IPS-20b (cell line): ENCODE results near the gene FIBP.
A peak's percentile ranks its signal among the peaks of the same experiment; 100 is the strongest.

ENCODE experiments used
- H3K27ac ChIP-seq: one replicate; pipeline ENCODE4 v1.5.1; 2013; ENCODE audit warnings: low read length
- H3K27me3 ChIP-seq: 2 replicates; pipeline ENCODE4 v1.6.1; 2013; ENCODE audit warnings: mild to moderate bottlenecking, low read length, inconsistent platforms; ENCODE audit not compliant: insufficient read depth
- H3K36me3 ChIP-seq: 2 replicates; pipeline ENCODE4 v1.6.1; 2013; ENCODE audit warnings: low read depth, mild to moderate bottlenecking, inconsistent platforms, low read length, moderate library complexity; ENCODE audit not compliant: insufficient read depth
- H3K4me1 ChIP-seq: 2 replicates; pipeline ENCODE4 v1.6.1; 2013; ENCODE audit warnings: mild to moderate bottlenecking, control low read depth, inconsistent platforms, low read length, moderate library complexity; ENCODE audit not compliant: insufficient read depth
- H3K4me3 ChIP-seq: 2 replicates; pipeline ENCODE4 v1.5.1; 2013; ENCODE audit warnings: mild to moderate bottlenecking, low read length, inconsistent platforms
- H3K9ac ChIP-seq: 2 replicates; pipeline ENCODE4 v1.6.1; 2013; ENCODE audit warnings: low read depth, mild to moderate bottlenecking, inconsistent platforms, low read length, moderate library complexity
- H3K9me3 ChIP-seq: 2 replicates; pipeline ENCODE4 v1.6.1; 2013; ENCODE audit warnings: mild to moderate bottlenecking, low read depth, low read length, inconsistent platforms; ENCODE audit not compliant: insufficient read depth

The FIBP gene

DNA sequence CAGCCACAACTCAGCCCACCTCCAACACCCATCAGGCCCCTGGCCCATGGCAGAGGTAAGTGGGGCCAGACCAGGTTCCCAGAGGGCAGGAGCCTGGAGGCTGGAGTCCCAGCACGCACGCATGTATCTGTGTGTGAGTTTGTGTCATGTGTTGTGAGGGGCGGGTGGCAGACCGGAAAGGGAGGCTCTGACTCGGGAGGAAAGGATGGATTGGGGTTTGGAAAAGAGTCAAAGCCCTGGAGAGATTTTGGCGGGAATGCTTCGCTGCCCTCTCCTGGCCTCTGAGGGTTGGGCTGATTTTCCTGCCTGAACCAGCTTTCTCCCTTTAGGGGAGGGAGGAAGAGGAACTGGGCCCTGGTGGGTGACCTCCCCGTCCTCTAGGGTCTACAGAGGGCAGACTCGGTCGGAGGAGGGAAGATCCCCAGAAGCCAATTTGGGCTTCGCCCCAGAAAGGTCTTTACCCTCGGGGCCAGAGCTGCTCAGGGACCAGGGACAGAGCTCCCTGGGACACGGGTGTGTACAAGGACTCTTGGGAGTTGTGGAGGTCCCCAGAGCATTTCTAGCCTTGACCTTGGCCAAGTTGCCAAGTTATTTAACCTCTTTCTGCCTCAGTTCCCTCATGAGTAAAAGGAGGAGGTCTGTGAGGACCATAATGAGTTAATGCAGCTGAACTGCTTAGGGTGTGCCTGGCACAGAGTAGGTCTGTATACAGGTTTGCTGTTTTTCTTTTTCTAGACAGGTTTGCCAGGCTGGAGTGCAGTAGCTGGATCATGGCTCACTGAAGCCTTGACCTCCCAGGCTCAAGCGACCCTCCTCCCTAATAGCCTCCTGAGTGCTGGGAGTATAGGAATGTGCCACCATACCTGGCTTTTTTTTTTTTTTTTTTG is 23.7 kb upstream of the FIBP start:
- Histone ChIP-seq H3K36me3 (no peaks in the 10 kb centered on the region), H3K4me1 (peaks cover 9% of the 10 kb centered on the region; the same call in 1 of the 2 replicates), H3K9ac (peak overlapping the region; percentile 38; the same call in 1 of the 2 replicates), H3K4me3 (no peak overlapping the region), H3K27me3 (peaks cover 20% of the 10 kb centered on the region), H3K9me3 (no peaks in the 10 kb centered on the region), H3K27ac (no peak overlapping the region)

DNA sequence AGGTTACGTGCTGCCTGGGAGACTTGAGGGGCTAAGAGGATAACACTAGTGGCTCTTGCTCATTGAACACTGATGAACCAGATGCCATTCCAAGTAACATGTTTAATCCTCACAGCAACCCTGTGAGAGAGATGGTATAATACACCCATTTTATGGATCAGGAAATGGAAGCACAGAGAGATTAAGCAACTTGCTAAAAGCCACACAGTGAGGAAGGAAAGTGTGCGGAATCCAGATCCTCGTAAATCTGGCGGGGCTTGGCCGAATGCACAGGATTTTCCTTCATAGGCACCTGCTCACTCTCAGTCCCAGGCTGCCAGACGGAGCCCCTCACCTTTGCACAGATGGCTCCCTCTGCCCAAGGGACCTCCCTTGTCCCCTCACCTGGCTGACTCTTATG is 19.6 kb upstream of the FIBP start:
- no peak overlapping the region for H3K4me3 ChIP-seq
- no peaks in the 10 kb centered on the region for H3K9me3 ChIP-seq
- no peaks in the 10 kb centered on the region for H3K36me3 ChIP-seq
- H3K27ac ChIP-seq, result no peak overlapping the region
- peaks cover 38% of the 10 kb centered on the region for H3K27me3 ChIP-seq
- H3K4me1 ChIP-seq, result peaks cover 3% of the 10 kb centered on the region; the same call in 1 of the 2 replicates
- H3K9ac ChIP-seq, result no peak overlapping the region

DNA sequence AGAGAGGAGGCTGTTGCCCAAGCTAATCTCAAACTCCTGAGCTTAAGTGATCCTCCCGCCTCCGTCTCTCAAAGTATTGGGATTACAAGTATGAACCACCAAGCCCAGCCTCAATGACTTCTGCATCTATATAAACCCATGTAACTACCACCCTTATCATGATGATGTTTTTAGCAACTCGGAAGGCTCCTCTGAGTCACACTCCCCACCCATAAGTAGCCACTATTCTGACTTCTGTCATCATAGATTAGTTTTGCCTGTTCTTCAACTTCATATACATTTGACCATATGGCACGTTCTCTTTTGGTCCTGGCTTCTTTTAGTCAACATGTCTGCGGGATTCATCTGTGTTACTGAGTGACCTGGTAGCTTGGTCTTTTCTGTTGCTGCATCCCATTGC is 18.3 kb upstream of the FIBP start:
- H3K27ac ChIP-seq, result no peak overlapping the region
- no peaks in the 10 kb centered on the region for H3K36me3 ChIP-seq
- no peak overlapping the region for H3K9ac ChIP-seq
- no peaks in the 10 kb centered on the region; the same call in 1 of the 2 replicates for H3K4me1 ChIP-seq
- H3K4me3 ChIP-seq, result no peak overlapping the region
- no peaks in the 10 kb centered on the region for H3K9me3 ChIP-seq
- H3K27me3 ChIP-seq, result peaks cover 46% of the 10 kb centered on the region

DNA sequence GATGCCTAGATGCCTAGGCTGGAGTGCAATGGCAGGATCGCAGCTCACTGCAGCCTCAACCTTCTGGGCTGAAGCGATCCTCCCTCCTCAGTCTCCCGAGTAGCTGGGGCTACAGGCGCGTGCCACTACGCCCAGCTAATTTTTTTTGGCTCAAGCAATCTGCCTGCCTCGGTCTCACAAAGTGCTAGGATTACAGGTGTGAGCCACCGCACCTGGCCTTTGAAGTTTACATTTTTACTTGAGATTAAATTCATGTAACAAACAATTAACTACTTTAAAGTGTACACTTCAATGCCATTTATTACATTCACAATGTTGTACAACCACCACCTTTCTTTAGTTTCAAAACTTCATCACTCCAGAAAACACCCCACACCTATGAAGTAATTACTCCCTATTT is 15.4 kb upstream of the FIBP start:
- Histone ChIP-seq H3K27ac (no peak overlapping the region), H3K4me3 (no peak overlapping the region), H3K36me3 (no peaks in the 10 kb centered on the region), H3K27me3 (peaks cover 67% of the 10 kb centered on the region), H3K4me1 (no peaks in the 10 kb centered on the region; the same call in 1 of the 2 replicates), H3K9me3 (no peaks in the 10 kb centered on the region), H3K9ac (no peak overlapping the region)

DNA sequence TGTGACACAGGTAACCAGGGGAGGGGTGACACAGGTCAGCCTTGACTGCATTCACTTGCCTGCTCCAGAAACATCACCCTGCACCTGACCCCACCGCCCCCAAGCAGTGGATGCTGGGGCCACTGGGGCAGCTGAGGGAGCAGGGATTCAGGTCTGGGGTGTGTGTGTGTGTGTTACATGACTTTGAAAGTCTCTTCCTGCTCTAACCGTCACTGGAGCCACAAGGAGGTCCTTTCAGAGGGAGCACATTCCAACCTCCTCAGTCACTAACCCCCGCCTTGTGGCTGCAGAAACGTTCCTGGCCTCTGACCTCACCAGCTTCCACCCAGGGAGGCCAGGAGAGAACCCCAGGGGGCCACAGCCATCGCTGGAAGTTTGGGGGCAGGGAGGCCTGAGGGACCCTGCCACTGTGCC is 14.8 kb upstream of the FIBP start:
- Histone ChIP-seq H3K4me1 (no peaks in the 10 kb centered on the region; the same call in 1 of the 2 replicates), H3K9ac (no peak overlapping the region), H3K36me3 (no peaks in the 10 kb centered on the region), H3K27me3 (peaks cover 72% of the 10 kb centered on the region), H3K27ac (no peak overlapping the region), H3K9me3 (no peaks in the 10 kb centered on the region), H3K4me3 (no peak overlapping the region)

DNA sequence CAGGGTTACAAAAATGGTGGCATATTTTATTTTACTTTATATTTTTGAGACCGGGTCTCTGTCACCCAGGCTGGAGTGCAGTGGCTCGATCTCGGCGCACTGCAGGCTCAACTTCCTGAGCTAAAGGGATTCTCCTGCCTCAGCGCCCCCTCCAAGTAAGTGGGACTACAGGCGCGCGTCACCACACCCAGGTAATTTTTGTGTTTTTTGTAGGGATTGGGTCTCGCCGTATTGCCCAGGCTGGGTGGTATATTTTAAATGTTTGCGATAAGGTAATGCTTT is 12.6 kb upstream of the FIBP start:
- Histone ChIP-seq H3K9ac (no peak overlapping the region), H3K27me3 (peaks cover 74% of the 10 kb centered on the region), H3K36me3 (no peaks in the 10 kb centered on the region), H3K4me3 (peak overlapping the region; percentile 65; the same call in 1 of the 2 replicates), H3K4me1 (no peaks in the 10 kb centered on the region; the same call in 1 of the 2 replicates), H3K27ac (no peak overlapping the region), H3K9me3 (no peaks in the 10 kb centered on the region)

DNA sequence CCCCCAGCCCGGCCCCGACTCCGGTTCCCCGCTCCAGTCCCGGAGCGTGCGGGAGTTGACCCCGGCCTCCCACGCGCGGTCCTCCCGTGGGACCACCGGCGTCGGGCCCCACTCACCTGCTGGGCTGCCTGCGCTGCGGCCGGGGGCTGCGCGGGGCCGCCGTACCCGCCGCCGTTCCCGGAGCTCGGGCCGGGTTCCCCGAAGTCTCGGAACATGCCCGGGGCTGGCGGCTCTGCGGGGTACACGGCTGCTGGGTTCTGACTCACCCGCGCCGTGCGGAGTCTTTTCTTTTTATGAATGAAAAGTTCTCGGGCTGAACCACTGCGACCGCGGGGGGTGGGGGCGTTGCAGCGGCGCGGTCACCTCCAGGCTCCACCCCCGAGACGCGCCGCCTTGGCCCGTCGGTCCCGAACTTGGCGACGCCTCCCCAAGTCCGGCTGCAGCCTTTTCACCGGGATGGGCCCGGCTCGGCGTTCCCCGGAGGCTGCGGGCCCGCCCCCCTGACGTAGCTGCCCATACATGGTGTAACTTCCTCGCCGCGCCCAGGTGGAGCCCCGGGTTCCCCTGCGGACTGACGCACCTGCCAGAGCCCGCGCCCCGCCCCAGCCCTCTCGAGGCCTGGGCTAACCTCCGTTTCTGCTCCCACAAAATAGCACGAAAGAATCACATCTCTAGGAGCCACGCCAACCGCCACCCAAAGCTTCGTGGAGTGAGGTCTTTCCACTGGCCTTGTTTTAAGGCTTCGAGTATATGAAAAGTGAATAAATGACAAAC is 12.0 kb upstream of the FIBP start, which contains the start of gene FOSL1:
Gene FOSL1 (minus strand): TSS at position 264 of the 774 bp plus-strand sequence. CDS start 49 bp downstream, at position 215.
- no peaks in the 10 kb centered on the region for H3K36me3 ChIP-seq
- peaks cover 74% of the 10 kb centered on the region for H3K27me3 ChIP-seq
- H3K27ac ChIP-seq, result no peak within 1 kb of the TSS
- no peaks in the 10 kb centered on the region for H3K9me3 ChIP-seq
- H3K9ac ChIP-seq, result peak within 1 kb of the TSS; percentile 53
- H3K4me3 ChIP-seq, result peak within 1 kb of the TSS; percentile 65
- H3K4me1 ChIP-seq, result no peaks in the 10 kb centered on the region; the same call in 1 of the 2 replicates

DNA sequence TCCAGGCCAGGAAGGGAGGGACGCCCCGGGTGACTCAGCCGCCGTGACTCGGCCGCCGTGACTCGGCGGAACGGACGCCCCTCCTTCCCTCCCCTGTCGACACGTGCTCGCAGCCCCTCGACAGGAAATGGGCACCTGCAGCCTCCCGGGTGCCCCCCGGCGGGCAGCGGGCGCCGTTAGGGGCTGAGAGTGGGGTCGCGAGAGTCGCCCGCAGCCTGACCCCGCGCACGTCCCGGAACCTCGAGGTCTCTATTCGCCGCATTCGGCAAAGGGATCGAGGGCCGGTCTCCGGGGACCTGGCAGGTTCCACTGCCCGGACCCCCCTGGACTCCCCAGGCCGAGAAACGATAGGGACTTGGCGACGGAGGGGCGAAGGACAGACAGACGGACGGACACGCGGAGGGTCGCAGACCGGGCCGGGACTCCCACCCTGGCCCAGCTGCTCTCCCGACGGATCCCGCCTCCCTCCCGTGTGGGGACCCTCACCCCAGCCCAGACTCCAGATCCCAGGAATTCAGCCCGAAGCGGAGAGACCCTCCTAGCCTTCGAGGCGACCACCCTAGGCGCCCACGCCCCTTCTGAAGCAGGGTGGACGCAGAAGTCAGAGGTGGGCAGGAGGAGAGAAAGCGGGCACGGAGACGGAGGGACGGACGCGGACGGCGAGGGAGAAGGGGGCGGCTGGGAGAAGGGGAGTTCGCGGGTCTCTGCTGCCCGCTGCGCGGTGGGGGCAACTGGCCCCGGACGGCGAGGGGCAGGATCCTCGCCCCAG is 11.3 kb upstream of the FIBP start:
- no peaks in the 10 kb centered on the region; the same call in 1 of the 2 replicates for H3K4me1 ChIP-seq
- H3K36me3 ChIP-seq, result no peaks in the 10 kb centered on the region
- peaks cover 74% of the 10 kb centered on the region for H3K27me3 ChIP-seq
- H3K27ac ChIP-seq, result no peak overlapping the region
- H3K9me3 ChIP-seq, result no peaks in the 10 kb centered on the region
- H3K4me3 ChIP-seq, result peak overlapping the region; percentile 65
- H3K9ac ChIP-seq, result peak overlapping the region; percentile 53

DNA sequence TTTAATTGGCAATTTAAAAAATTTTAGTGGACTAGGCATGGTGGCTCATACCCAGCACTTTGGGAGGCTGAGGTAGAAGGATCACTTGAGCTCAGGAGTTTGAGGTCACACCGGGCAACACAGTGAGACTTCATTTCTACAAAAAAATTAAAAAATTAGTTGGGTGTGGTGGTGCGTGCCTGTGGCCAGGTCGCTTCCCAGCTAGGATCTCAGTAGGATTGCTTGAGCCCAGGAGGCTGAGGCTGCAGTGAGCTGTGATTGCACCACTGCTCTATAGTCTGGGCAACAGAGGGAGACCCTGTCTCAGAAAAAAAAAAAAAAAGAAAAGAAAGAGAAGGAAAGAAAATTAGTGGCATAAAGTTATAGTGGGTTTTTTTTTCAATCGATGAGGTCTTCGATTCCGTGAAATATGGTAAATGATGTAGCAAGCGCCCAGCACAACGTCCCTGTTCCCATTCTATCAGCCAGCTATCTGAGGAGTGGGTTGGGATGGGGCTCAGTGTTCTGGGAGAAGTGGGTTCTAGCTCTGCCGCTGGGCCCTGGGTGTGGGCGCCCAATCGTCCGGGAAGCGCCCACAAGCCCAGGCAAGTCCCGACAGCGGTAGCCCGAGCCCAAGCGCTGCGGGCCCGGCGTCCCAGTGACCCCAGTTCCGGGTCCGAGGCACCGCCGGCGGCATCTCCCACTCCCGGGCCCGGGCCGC is 10.5 kb upstream of the FIBP start:
- Histone ChIP-seq H3K27me3 (peaks cover 70% of the 10 kb centered on the region), H3K4me3 (peak overlapping the region; percentile 65; the same call in 1 of the 2 replicates), H3K27ac (no peak overlapping the region), H3K9ac (peak overlapping the region; percentile 53; the same call in 1 of the 2 replicates), H3K36me3 (no peaks in the 10 kb centered on the region), H3K4me1 (no peaks in the 10 kb centered on the region; the same call in 1 of the 2 replicates), H3K9me3 (no peaks in the 10 kb centered on the region)

DNA sequence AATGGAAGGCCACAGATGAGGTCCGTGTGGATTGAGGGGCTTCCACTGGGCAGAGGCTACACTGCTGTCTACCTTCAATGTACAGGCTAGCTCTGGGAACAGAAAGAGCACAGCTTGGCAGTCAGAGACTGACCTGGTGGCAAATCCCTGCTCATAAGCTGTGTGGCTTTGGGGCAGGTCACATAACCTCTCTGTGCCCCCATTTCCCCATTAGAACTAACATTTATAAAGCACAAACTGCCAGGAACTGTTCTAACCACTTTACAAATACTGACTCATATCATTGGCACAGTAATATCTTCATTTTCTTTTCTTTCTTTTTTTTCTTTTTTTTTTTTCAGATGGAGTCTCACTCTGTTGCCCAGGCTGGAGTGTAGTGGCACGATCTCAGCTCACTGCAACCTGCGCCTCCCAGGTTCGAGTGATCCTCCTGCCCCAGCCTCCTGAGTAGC is 8.8 kb upstream of the FIBP start:
- Histone ChIP-seq H3K4me3 (no peak overlapping the region), H3K9me3 (no peaks in the 10 kb centered on the region), H3K4me1 (peaks cover 1% of the 10 kb centered on the region; the same call in 1 of the 2 replicates), H3K27ac (no peak overlapping the region), H3K27me3 (peaks cover 53% of the 10 kb centered on the region), H3K9ac (no peak overlapping the region), H3K36me3 (no peaks in the 10 kb centered on the region)
